H7 (cell line): ENCODE data around the gene DSG3. TPM values are rescaled to one million over a fixed set of nuclear protein-coding genes. Genes with fewer than 3 reads are reported as not detected.
A peak's percentile ranks its signal among the peaks of the same experiment; 100 is the strongest.
"Not testable (repeated sequence)": the region's sequence is repeated elsewhere in the genome, so short reads cannot be mapped to it uniquely, and the experiment has no call there.

Source experiments
- DNase-seq: peaks from one replicate; pipeline ENCODE4 v3.0.0; 2012
- H3K27me3 ChIP-seq: 2 replicates; pipeline ENCODE4 v1.6.0; 2011; ENCODE audit warnings: mild to moderate bottlenecking, low read length; ENCODE audit not compliant: control insufficient read depth, insufficient read depth
- H3K36me3 ChIP-seq: replicated peaks from 2 replicates; pipeline ENCODE4 v1.5.1; 2011; ENCODE audit warnings: low read length; ENCODE audit not compliant: control insufficient read depth, insufficient read depth
- H3K4me3 ChIP-seq: 2 replicates; pipeline ENCODE4 v1.5.1; 2011; ENCODE audit warnings: low read depth, mild to moderate bottlenecking, control low read depth, low read length, moderate library complexity; ENCODE audit not compliant: insufficient read depth
- total RNA-seq: library from RNA; depleted of rRNA; stranded (reverse); fragments of >200 nt; shearing (Covaris generic); gene quantifications from 2 replicates; pipeline ENCODE4 v1.2.3, GENCODE V29; 2014

Gene DSG3
- total RNA-seq, 1 experiment from 2014 or later, result not detected

GRCh38 chr18:31493171-31493570 lies 45.6 kb downstream of the DSG3 start:
- DNase-seq, result no peak
- H3K4me3 ChIP-seq, result no peak overlapping the region
- no peaks in the 10 kb centered on the region for H3K36me3 ChIP-seq
- H3K27me3 ChIP-seq, result no peaks in the 10 kb centered on the region; the same call in 1 of the 2 replicates

GRCh38 chr18:31493941-31494340 lies 46.4 kb downstream of the DSG3 start:
- no peaks in the 10 kb centered on the region; the same call in 1 of the 2 replicates for H3K27me3 ChIP-seq
- H3K36me3 ChIP-seq, result no peaks in the 10 kb centered on the region
- no peak overlapping the region for H3K4me3 ChIP-seq
- DNase-seq, result no peak

DNA sequence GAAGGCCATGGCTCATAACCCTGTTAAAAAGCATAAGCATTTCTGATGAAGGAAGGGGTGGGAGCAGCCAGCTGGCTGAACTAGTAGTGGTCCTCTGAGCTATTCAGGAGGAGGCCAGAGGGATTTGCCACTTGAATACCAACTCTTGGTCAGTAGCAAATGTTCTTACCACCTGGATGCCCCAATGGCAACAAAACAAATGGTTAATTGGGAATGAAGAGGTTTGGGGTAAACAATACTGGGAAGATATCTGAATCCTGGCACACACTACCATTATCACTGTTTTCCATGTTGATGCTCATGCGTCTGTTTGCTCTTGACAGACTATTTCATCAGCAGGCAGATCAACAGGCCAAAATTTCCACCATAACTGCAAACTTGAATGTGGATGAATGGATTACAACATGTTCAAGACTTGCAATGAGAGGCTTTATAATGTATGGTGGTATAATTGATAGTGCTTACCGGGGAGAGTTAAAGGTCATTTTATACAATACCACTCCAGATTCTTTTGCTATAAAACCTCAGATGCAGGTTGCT lies 47.2 kb downstream of the DSG3 start:
- DNase-seq, H3K27me3 ChIP-seq, H3K4me3 ChIP-seq, H3K36me3 ChIP-seq: not testable (repeated sequence)

- H3K4me3 ChIP-seq, result peak overlapping the region; percentile 94
- H3K36me3 ChIP-seq, result no peaks in the 10 kb centered on the region; the same call in 1 of the 2 replicates
- H3K27me3 ChIP-seq, result no peaks in the 10 kb centered on the region; the same call in 1 of the 2 replicates
- DNase-seq, result no peak
These were observed 49.9 kb downstream of the DSG3 start for GRCh38 chr18:31497404-31497835.

- H3K36me3 ChIP-seq, result no peaks in the 10 kb centered on the region; the same call in 1 of the 2 replicates
- H3K27me3 ChIP-seq, result no peaks in the 10 kb centered on the region; the same call in 1 of the 2 replicates
- peak within 1 kb of the TSS; percentile 94 for H3K4me3 ChIP-seq
- DNase-seq, result peak; percentile 94
These were observed 50.5 kb downstream of the DSG3 start, which contains the start of gene DSG2 for GRCh38 chr18:31497836-31498573. Gene DSG2, plus strand, starts transcription at chr18:31498177. Its CDS starts 75 bp downstream, at chr18:31498252.

DNA sequence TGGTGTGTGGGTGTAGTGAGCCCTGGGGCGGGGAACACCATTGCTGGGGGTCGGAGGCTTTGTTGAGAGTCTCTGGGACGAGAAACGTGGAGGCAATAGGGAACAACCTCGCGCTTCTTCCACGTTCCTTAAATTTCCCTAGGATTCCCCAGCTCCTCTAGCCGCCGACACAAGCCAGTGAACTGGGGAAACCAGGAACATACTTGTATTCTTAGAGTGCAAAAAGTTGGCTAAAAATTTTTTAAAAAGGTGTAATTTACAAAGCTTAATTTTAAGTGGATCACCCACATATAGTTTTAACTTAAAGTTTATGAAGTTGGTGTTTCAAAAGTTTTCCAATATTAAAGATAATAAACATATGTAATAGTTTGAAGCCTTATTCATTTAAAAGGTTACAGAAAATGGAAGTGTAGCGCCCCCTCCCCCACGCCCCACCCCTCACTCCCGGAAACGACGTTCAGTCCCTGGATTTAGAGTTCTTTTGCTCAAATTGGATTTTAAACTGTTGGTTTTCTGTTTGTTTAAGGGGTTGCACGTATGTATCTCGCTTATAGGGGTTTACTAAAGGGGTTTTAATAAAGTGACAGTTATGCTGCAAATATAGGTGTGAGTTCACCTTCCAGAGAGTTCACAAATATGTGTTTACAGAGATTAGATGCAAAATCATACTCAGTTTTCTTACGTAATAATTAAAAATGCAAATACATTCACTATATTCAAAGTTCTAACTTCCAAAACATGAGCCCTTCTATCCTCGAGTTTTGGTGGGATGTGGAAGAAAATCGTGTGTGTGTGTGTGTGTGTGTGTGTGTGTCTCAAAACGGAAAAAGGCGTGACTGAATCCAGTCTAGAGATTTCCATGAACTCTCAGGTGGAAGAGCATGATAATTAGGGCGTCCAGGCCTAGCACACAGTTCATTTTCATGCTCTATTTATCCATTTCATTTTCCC lies 51.3 kb downstream of the DSG3 start:
- peak overlapping the region; percentile 94 for H3K4me3 ChIP-seq
- DNase-seq, result peak; percentile 39
- H3K36me3 ChIP-seq, result no peaks in the 10 kb centered on the region; the same call in 1 of the 2 replicates
- no peaks in the 10 kb centered on the region; the same call in 1 of the 2 replicates for H3K27me3 ChIP-seq

- no peaks in the 10 kb centered on the region; the same call in 1 of the 2 replicates for H3K27me3 ChIP-seq
These were observed 52.6 kb downstream of the DSG3 start for GRCh38 chr18:31500051-31500688.

DNA sequence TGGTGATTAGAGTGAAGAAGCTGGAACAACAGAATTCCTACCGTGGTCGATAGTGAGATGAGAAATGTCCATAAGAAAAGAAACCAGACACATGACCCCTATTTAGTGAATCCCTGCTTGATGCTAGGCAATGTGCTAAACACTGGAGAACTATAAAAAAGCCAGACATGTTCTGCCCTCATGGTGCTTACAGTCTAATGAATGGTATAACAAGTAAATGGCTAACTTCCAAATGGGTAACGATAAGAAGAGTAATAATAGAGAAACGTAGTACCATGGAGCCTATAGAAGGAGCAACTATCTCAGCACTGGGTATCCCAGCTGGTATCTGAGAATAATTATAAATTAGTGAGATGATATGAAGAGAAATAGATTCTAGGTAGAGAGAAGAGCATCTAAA lies 55.5 kb downstream of the DSG3 start:
- no peaks in the 10 kb centered on the region; the same call in 1 of the 2 replicates for H3K36me3 ChIP-seq
- no peak overlapping the region for H3K4me3 ChIP-seq
- no peak for DNase-seq
- no peaks in the 10 kb centered on the region for H3K27me3 ChIP-seq

More at GRCh38 chr18:31500051-31500688, 52.6 kb downstream of the DSG3 start:
- H3K4me3 ChIP-seq, result no peak overlapping the region
- no peak for DNase-seq
- H3K36me3 ChIP-seq, result no peaks in the 10 kb centered on the region; the same call in 1 of the 2 replicates

- Histone ChIP-seq H3K36me3 (no peaks in the 10 kb centered on the region; the same call in 1 of the 2 replicates), H3K4me3 (no peak overlapping the region), H3K27me3 (no peaks in the 10 kb centered on the region)
- no peak for DNase-seq
These were observed 57.1 kb downstream of the DSG3 start for GRCh38 chr18:31504455-31505147.

DNA sequence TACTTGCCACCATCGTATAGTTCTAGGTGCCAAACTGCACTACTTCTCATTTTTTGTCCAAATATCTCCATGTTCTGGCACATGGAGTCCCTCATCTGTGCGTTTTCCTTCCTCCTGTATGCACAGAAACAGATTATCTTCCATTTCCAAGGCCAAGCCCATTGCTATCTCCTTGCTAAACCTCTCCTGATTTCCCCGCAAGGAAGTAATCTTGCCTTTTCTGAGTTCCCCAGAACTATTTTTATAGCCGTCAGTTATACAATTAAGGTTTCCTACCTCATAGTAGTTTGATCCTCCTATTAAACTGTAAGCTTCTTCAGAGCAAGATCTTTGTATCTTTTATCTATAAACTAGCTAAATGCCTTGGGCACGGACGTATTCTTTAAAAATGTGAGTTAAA lies 57.6 kb downstream of the DSG3 start:
- no peak overlapping the region for H3K4me3 ChIP-seq
- no peaks in the 10 kb centered on the region for H3K27me3 ChIP-seq
- H3K36me3 ChIP-seq, result no peaks in the 10 kb centered on the region; the same call in 1 of the 2 replicates
- DNase-seq, result no peak

GRCh38 chr18:31506024-31506742 lies 58.6 kb downstream of the DSG3 start:
- no peak for DNase-seq
- H3K4me3 ChIP-seq, result no peak overlapping the region

GRCh38 chr18:31507124-31507523 lies 59.6 kb downstream of the DSG3 start:
- not testable (repeated sequence) for DNase-seq, H3K4me3 ChIP-seq

More at GRCh38 chr18:31506024-31506742, 58.6 kb downstream of the DSG3 start:
- Histone ChIP-seq H3K27me3 (no peaks in the 10 kb centered on the region), H3K36me3 (no peaks in the 10 kb centered on the region)

GRCh38 chr18:31508781-31509180 lies 61.2 kb downstream of the DSG3 start:
- no peak overlapping the region for H3K4me3 ChIP-seq
- H3K27me3 ChIP-seq, result no peaks in the 10 kb centered on the region
- DNase-seq, result no peak
- H3K36me3 ChIP-seq, result no peaks in the 10 kb centered on the region

More at GRCh38 chr18:31507124-31507523, 59.6 kb downstream of the DSG3 start:
- H3K36me3 ChIP-seq, H3K27me3 ChIP-seq: not testable (repeated sequence)
